ENCODE data around the gene DNAH3.

DNA sequence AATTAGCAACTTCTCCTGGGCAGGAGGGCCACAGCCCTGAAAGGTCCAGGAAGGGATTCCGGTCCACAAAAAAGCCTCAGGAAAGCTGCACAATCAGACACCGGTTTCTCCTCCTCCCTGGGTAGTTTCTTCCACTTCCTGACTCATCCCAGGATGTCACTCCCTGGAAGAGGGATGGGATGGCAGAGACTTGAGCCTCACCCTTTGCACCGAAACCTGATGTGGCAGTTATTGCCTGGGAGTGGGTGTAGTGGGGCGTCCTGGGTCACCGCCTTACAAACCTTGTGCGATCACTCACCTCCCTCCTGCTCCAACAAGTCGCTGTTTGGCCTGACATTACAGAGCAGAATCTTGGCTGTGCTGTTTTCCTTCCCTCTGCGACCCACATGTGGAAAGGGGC lies 179.2 kb downstream of the DNAH3 start:
- TF ChIP-seq EZH2 (IDR thresholded peaks at IDR 0.05; ENCODE audit: low read depth, unreplicated experiment) (no peak), POLR2AphosphoS5 (IDR thresholded peaks at IDR 0.05; ENCODE audit: low read depth) (no peak), EZH2phosphoT487 (IDR thresholded peaks at IDR 0.05; ENCODE audit: unreplicated experiment) (no peak), CREB1 (CRISPR knock-in tag; IDR thresholded peaks at IDR 0.05; ENCODE audit: low read depth) (no peak)
- TF ChIP-seq, protein P1, sequence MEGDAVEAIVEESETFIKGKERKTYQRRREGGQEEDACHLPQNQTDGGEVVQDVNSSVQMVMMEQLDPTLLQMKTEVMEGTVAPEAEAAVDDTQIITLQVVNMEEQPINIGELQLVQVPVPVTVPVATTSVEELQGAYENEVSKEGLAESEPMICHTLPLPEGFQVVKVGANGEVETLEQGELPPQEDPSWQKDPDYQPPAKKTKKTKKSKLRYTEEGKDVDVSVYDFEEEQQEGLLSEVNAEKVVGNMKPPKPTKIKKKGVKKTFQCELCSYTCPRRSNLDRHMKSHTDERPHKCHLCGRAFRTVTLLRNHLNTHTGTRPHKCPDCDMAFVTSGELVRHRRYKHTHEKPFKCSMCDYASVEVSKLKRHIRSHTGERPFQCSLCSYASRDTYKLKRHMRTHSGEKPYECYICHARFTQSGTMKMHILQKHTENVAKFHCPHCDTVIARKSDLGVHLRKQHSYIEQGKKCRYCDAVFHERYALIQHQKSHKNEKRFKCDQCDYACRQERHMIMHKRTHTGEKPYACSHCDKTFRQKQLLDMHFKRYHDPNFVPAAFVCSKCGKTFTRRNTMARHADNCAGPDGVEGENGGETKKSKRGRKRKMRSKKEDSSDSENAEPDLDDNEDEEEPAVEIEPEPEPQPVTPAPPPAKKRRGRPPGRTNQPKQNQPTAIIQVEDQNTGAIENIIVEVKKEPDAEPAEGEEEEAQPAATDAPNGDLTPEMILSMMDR (conservative IDR thresholded peaks at IDR 0.05; ENCODE audit: low read depth in 2 of 2): no peak
- TF ChIP-seq, protein P2, sequence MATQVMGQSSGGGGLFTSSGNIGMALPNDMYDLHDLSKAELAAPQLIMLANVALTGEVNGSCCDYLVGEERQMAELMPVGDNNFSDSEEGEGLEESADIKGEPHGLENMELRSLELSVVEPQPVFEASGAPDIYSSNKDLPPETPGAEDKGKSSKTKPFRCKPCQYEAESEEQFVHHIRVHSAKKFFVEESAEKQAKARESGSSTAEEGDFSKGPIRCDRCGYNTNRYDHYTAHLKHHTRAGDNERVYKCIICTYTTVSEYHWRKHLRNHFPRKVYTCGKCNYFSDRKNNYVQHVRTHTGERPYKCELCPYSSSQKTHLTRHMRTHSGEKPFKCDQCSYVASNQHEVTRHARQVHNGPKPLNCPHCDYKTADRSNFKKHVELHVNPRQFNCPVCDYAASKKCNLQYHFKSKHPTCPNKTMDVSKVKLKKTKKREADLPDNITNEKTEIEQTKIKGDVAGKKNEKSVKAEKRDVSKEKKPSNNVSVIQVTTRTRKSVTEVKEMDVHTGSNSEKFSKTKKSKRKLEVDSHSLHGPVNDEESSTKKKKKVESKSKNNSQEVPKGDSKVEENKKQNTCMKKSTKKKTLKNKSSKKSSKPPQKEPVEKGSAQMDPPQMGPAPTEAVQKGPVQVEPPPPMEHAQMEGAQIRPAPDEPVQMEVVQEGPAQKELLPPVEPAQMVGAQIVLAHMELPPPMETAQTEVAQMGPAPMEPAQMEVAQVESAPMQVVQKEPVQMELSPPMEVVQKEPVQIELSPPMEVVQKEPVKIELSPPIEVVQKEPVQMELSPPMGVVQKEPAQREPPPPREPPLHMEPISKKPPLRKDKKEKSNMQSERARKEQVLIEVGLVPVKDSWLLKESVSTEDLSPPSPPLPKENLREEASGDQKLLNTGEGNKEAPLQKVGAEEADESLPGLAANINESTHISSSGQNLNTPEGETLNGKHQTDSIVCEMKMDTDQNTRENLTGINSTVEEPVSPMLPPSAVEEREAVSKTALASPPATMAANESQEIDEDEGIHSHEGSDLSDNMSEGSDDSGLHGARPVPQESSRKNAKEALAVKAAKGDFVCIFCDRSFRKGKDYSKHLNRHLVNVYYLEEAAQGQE (IDR thresholded peaks at IDR 0.05; ENCODE audit: unreplicated experiment): no peak

All from GM23338 (cell line).